CD8-positive, alpha-beta memory T cell (primary cell): ENCODE data around the gene TSACC. TPM values are rescaled to one million over a fixed set of nuclear protein-coding genes. Genes with fewer than 3 reads are reported as not detected.
A peak's percentile ranks its signal among the peaks of the same experiment; 100 is the strongest.

Experiments used
- CTCF ChIA-PET: fragments of 350-600 bp; sonication (Branson Sonifier 250); formaldehyde crosslinking; loops from one replicate; lab custom pipeline; 2021; ENCODE audit warnings: antibody characterized with exemption; lab: Charles Lee
- POLR2A ChIA-PET: fragments of 350-600 bp; sonication (Branson Sonifier 250); formaldehyde crosslinking; loops from one replicate; lab custom pipeline; 2021; ENCODE audit warnings: antibody characterized with exemption; lab: Charles Lee
- DNase-seq, 5 donors: peaks; one replicate each; pipeline versions ENCODE4 v3.0.0 to v3.0.0-alpha.2; 2020 to 2022; ENCODE audit warnings: mixed read lengths in 1 of 5
- H3K27ac ChIP-seq: one replicate; pipeline ENCODE4 v1.7.0; 2013; ENCODE audit warnings: low read depth, mild to moderate bottlenecking, low read length, moderate library complexity
- H3K27me3 ChIP-seq: 2 replicates; pipeline ENCODE4 v1.7.0; 2013; ENCODE audit warnings: low read length, mild to moderate bottlenecking; ENCODE audit not compliant: insufficient read depth, poor library complexity, severe bottlenecking
- H3K36me3 ChIP-seq: 2 replicates; pipeline ENCODE4 v1.7.0; 2013; ENCODE audit warnings: mild to moderate bottlenecking, low read length, moderate library complexity; ENCODE audit not compliant: insufficient read depth
- H3K4me1 ChIP-seq: 2 replicates; pipeline ENCODE4 v1.7.0; 2013; ENCODE audit warnings: mild to moderate bottlenecking, low read length, moderate library complexity; ENCODE audit not compliant: insufficient read depth
- H3K4me3 ChIP-seq: 2 replicates; pipeline ENCODE4 v1.7.0; 2013; ENCODE audit warnings: mild to moderate bottlenecking, low read length
- H3K9me3 ChIP-seq: 2 replicates; pipeline ENCODE4 v1.7.0; 2013; ENCODE audit warnings: mild to moderate bottlenecking, low read length
- H3K27ac Mint-ChIP-seq, 8 donors: one replicate each; pipeline ENCODE4 v1.8.0; 2020 to 2021; ENCODE audit warnings: mixed read lengths in 8 of 8, mild to moderate bottlenecking in 6 of 8, inconsistent platforms in 3 of 8, moderate library complexity in 3 of 8
- H3K27me3 Mint-ChIP-seq, 2 donors: one replicate each; pipeline ENCODE4 v1.8.0; 2020 to 2021; ENCODE audit warnings: mixed read lengths in 2 of 2, mild to moderate bottlenecking in 1 of 2, moderate library complexity in 1 of 2
- H3K36me3 Mint-ChIP-seq, 3 donors: one replicate each; pipeline ENCODE4 v1.8.0; 2020 to 2021; ENCODE audit warnings: mixed read lengths in 3 of 3, inconsistent platforms in 1 of 3, mild to moderate bottlenecking in 1 of 3
- H3K4me1 Mint-ChIP-seq, 3 donors: one replicate each; pipeline ENCODE4 v1.8.0; 2020 to 2021; ENCODE audit warnings: mixed read lengths in 3 of 3, inconsistent platforms in 1 of 3, mild to moderate bottlenecking in 1 of 3
- H3K4me3 Mint-ChIP-seq, 7 donors: one replicate each; pipeline ENCODE4 v1.8.0; 2020 to 2021; ENCODE audit warnings: mixed read lengths in 7 of 7, mild to moderate bottlenecking in 6 of 7, moderate library complexity in 4 of 7, inconsistent platforms in 2 of 7
- H3K9me3 Mint-ChIP-seq, 5 donors: one replicate each; pipeline ENCODE4 v1.8.0; 2020 to 2022; ENCODE audit warnings: mixed read lengths in 5 of 5, mild to moderate bottlenecking in 3 of 5, moderate library complexity in 2 of 5, inconsistent platforms in 1 of 5
- polyA plus RNA-seq: library from polyadenylated mRNA; unstranded; fragments of 300-500 nt; fragmentation: Illumina TruSeq; gene quantifications from one replicate; pipeline ENCODE4 v1.2.3, GENCODE V29; 2021
- total RNA-seq, 2 experiments: library from RNA; stranded (reverse); gene quantifications; one replicate each; pipeline ENCODE4 v1.2.3, GENCODE V29; 2021

Gene TSACC
- total RNA-seq (under 1 TPM in 1 of 2 experiments, not detected in 1; 0.53 TPM), polyA plus RNA-seq (0.84 TPM)

GRCh38 chr1:156338180-156338976 is at the start of gene TSACC, which contains the start of gene CCT3:
Gene TSACC (plus strand): TSS chr1:156338526. CDS start chr1:156339758, 1,232 bp downstream.
Gene CCT3 (minus strand): TSS chr1:156338292. CDS start chr1:156338184, 108 bp downstream.
- Histone ChIP-seq H3K27ac (peak within 1 kb of the TSS; percentile 83), H3K9me3 (no peaks in the 10 kb centered on the region), H3K27me3 (no peaks in the 10 kb centered on the region), H3K4me1 (peaks cover 25% of the 10 kb centered on the region), H3K36me3 (peaks cover 22% of the 10 kb centered on the region), H3K4me3 (peak within 1 kb of the TSS; percentile 94)
- no peaks in the 10 kb centered on the region for H3K9me3 Mint-ChIP-seq
- H3K27ac Mint-ChIP-seq: peak within 1 kb of the TSS; percentile 94 to 99 (median 98)
- DNase-seq: peak; percentile 97 to 100 (median 99)
- peaks cover 0 to 37% (median 3%) of the 10 kb centered on the region in 3 donors for H3K36me3 Mint-ChIP-seq
- POLR2A ChIA-PET: interaction anchor here (0.5 to 0.8 kb wide), 3 partner anchors 10 to 1034 kb away, joined by 3 to 7 read pairs (median 3); no protein-coding TSS in a partner anchor
- peaks cover 41 to 47% (median 44%) of the 10 kb centered on the region in 3 donors for H3K4me1 Mint-ChIP-seq
- CTCF ChIA-PET: interaction anchor here (0.6 to 0.8 kb wide), 2 partner anchors 48 to 143 kb away, joined by 3 read pairs; no protein-coding TSS in a partner anchor
- H3K27me3 Mint-ChIP-seq: peaks cover 0 to 3% of the 10 kb centered on the region in 2 donors
- H3K4me3 Mint-ChIP-seq: peak within 1 kb of the TSS; percentile 90 to 96 (median 94)

- H3K36me3 Mint-ChIP-seq: peaks cover 4 to 33% (median 7%) of the 10 kb centered on the region in 3 donors
- Histone ChIP-seq H3K4me3 (no peak overlapping the region), H3K27me3 (no peaks in the 10 kb centered on the region), H3K9me3 (no peaks in the 10 kb centered on the region), H3K4me1 (peaks cover 8% of the 10 kb centered on the region), H3K27ac (no peak overlapping the region), H3K36me3 (no peaks in the 10 kb centered on the region)
- no peak for DNase-seq
- ChIA-PET POLR2A (no interaction called here), CTCF (no interaction called here)
- H3K27ac Mint-ChIP-seq: peak overlapping the region in 1 of 8 donors; percentile 68
- H3K4me3 Mint-ChIP-seq: no peak overlapping the region
- peaks cover 5 to 15% (median 7%) of the 10 kb centered on the region in 3 donors for H3K4me1 Mint-ChIP-seq
- H3K27me3 Mint-ChIP-seq: no peaks in the 10 kb centered on the region
- no peaks in the 10 kb centered on the region for H3K9me3 Mint-ChIP-seq
Measured at GRCh38 chr1:156289857-156290256, 48.5 kb upstream of the TSACC start.

- Histone ChIP-seq H3K4me3 (no peak overlapping the region), H3K36me3 (no peaks in the 10 kb centered on the region), H3K4me1 (peaks cover 12% of the 10 kb centered on the region), H3K9me3 (no peaks in the 10 kb centered on the region), H3K27ac (no peak overlapping the region), H3K27me3 (no peaks in the 10 kb centered on the region)
- peak overlapping the region in 1 of 7 donors; percentile 30 for H3K4me3 Mint-ChIP-seq
- H3K4me1 Mint-ChIP-seq: peaks cover 14 to 26% (median 19%) of the 10 kb centered on the region in 3 donors
- CTCF ChIA-PET: no interaction called here
- no peaks in the 10 kb centered on the region for H3K9me3 Mint-ChIP-seq
- POLR2A ChIA-PET: no interaction called here
- peaks cover 4 to 27% (median 7%) of the 10 kb centered on the region in 3 donors for H3K36me3 Mint-ChIP-seq
- no peak for DNase-seq
- H3K27me3 Mint-ChIP-seq: no peaks in the 10 kb centered on the region
- H3K27ac Mint-ChIP-seq: peak overlapping the region in 2 of 8 donors; percentile 50 to 74
Measured at GRCh38 chr1:156291226-156292061, 46.9 kb upstream of the TSACC start.

DNA sequence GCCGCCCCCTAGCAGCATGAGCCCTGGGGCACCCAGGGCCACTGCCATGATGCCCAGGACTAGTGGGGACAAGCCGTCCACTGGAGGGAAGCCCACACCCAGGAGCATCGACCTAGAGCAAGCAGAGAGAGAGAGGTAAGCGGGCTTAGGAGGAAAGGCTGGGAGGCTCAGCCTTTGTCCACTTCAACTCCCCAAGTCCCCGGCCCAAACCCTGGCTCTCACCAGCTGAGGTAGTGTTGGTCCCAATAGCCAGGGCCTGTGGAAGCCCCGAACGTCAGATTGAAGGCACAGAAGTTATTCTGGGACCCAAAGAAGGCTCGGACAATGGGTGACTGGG is 45.3 kb upstream of the TSACC start:
- no peaks in the 10 kb centered on the region for H3K9me3 Mint-ChIP-seq
- H3K27ac ChIP-seq: no peak overlapping the region
- no peaks in the 10 kb centered on the region for H3K36me3 ChIP-seq
- no peaks in the 10 kb centered on the region for H3K9me3 ChIP-seq
- peaks cover 4 to 26% (median 7%) of the 10 kb centered on the region in 3 donors for H3K36me3 Mint-ChIP-seq
- no peaks in the 10 kb centered on the region for H3K27me3 ChIP-seq
- peak overlapping the region in 5 of 7 donors; percentile 20 to 75 (median 53) for H3K4me3 Mint-ChIP-seq
- ChIA-PET CTCF (no interaction called here), POLR2A (interaction anchor here (3.1 kb wide), 1 partner anchor 10 kb away, joined by 18 read pairs; the partner anchor contains the start of genes SMG5 and TMEM79)
- peaks cover 14 to 26% (median 19%) of the 10 kb centered on the region in 3 donors for H3K4me1 Mint-ChIP-seq
- H3K27me3 Mint-ChIP-seq: no peaks in the 10 kb centered on the region
- peak overlapping the region in 2 of 8 donors; percentile 50 to 54 for H3K27ac Mint-ChIP-seq
- H3K4me3 ChIP-seq: no peak overlapping the region
- no peak for DNase-seq
- peaks cover 12% of the 10 kb centered on the region for H3K4me1 ChIP-seq

DNA sequence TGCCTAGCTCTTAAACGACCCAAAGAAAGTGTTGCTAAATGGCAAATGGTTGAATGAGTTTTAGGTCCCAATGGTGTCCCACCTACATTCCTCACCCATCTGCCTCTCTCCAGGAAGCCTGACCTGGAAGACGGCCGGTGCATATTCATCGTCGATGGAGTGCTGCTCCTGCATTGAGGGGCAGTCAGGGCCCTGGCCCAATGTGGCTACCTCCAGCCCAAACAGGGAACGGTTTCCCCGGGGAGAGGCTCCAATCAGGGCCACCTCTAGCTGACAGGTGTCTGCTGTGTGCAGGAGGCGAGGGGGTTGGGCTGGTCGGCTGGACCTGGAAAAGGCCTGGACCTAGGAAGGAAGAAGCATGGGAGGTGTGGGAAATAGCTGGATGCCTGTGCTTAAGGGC is 44.4 kb upstream of the TSACC start:
- peaks cover 12% of the 10 kb centered on the region for H3K4me1 ChIP-seq
- no peaks in the 10 kb centered on the region for H3K9me3 ChIP-seq
- Mint-ChIP-seq H3K36me3 (peaks cover 4 to 22% (median 7%) of the 10 kb centered on the region in 3 donors), H3K4me3 (peak overlapping the region in 2 of 7 donors; percentile 34 to 88), H3K27me3 (no peaks in the 10 kb centered on the region), H3K27ac (peak overlapping the region in 1 of 8 donors; percentile 35), H3K9me3 (no peaks in the 10 kb centered on the region), H3K4me1 (peaks cover 14 to 26% (median 19%) of the 10 kb centered on the region in 3 donors)
- ChIA-PET POLR2A (interaction anchor here (3.1 kb wide), 1 partner anchor 11 kb away, joined by 18 read pairs; the partner anchor contains the start of genes SMG5 and TMEM79), CTCF (interaction anchor here (1.9 kb wide), 1 partner anchor 10 kb away, joined by 6 read pairs; the partner anchor contains the start of genes SMG5 and TMEM79)
- no peak for DNase-seq
- H3K4me3 ChIP-seq: no peak overlapping the region
- no peaks in the 10 kb centered on the region for H3K27me3 ChIP-seq
- H3K27ac ChIP-seq: no peak overlapping the region
- no peaks in the 10 kb centered on the region for H3K36me3 ChIP-seq

- peaks cover 0 to 13% (median 0%) of the 10 kb centered on the region in 3 donors for H3K36me3 Mint-ChIP-seq
- Histone ChIP-seq H3K27ac (peak within 1 kb of the TSS; percentile 59), H3K4me3 (peak within 1 kb of the TSS; percentile 81)
Measured at GRCh38 chr1:156295391-156295947, 42.9 kb upstream of the TSACC start, which contains the start of gene GLMP. Gene GLMP (minus strand): TSS chr1:156295679. CDS start chr1:156295645, 34 bp downstream.

DNA sequence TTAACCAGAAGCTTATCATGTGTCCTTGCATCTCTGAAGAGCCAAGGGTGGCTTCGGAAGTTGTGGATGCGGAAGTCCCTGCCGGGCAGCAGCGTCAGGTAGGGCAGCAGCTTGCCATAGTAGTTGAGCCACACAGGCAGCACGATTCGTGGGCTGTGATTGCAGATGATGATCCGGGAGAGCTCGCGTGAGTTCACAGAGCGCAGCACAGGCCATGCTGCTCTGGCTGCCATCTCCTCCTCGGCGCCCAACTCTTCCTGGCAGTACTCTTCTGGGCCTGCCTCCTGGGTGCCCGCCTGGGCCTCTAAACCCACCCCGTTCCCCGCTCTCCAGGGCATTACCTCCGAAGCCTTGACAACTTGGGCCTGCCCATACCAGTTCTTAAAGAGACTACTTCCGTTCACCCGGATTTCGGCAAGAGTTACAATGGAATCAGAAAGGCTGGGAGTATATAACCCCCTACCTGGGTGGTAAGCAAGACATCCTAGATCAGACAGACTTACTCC is 39.4 kb upstream of the TSACC start, which contains the start of gene VHLL:
Gene VHLL (minus strand): TSS at position 456 of the 506 bp plus-strand sequence. CDS start 118 bp downstream, at position 338.
- H3K27me3 ChIP-seq: no peaks in the 10 kb centered on the region
- Mint-ChIP-seq H3K4me1 (peaks cover 13 to 20% (median 19%) of the 10 kb centered on the region in 3 donors), H3K36me3 (peaks cover 0 to 4% (median 0%) of the 10 kb centered on the region in 3 donors), H3K4me3 (peak within 1 kb of the TSS in 1 of 7 donors; percentile 48), H3K27ac (peak within 1 kb of the TSS in 1 of 8 donors; percentile 85), H3K9me3 (no peaks in the 10 kb centered on the region), H3K27me3 (no peaks in the 10 kb centered on the region)
- H3K36me3 ChIP-seq: no peaks in the 10 kb centered on the region
- DNase-seq: no peak
- H3K9me3 ChIP-seq: no peaks in the 10 kb centered on the region
- peaks cover 12% of the 10 kb centered on the region for H3K4me1 ChIP-seq
- no peak within 1 kb of the TSS for H3K27ac ChIP-seq
- CTCF ChIA-PET: no interaction called here
- POLR2A ChIA-PET: no interaction called here
- no peak within 1 kb of the TSS for H3K4me3 ChIP-seq

More at GRCh38 chr1:156295391-156295947, 42.9 kb upstream of the TSACC start, which contains the start of gene GLMP:
- Mint-ChIP-seq H3K4me3 (peak within 1 kb of the TSS; percentile 86 to 95 (median 90)), H3K4me1 (peaks cover 14 to 26% (median 19%) of the 10 kb centered on the region in 3 donors), H3K9me3 (no peaks in the 10 kb centered on the region), H3K27ac (peak within 1 kb of the TSS; percentile 45 to 90 (median 87)), H3K27me3 (no peaks in the 10 kb centered on the region)
- CTCF ChIA-PET: interaction anchor here (1.9 kb wide), 1 partner anchor 12 kb away, joined by 6 read pairs; the partner anchor contains the start of genes SMG5 and TMEM79
- H3K27me3 ChIP-seq: no peaks in the 10 kb centered on the region
- H3K4me1 ChIP-seq: peaks cover 12% of the 10 kb centered on the region
- H3K36me3 ChIP-seq: no peaks in the 10 kb centered on the region
- POLR2A ChIA-PET: interaction anchor here (3.1 kb wide), 1 partner anchor 13 kb away, joined by 18 read pairs; the partner anchor contains the start of genes SMG5 and TMEM79
- H3K9me3 ChIP-seq: no peaks in the 10 kb centered on the region
- DNase-seq: peak; percentile 34 to 69 (median 43)
